ENCODE data around the gene MED26.
A peak's percentile ranks its signal among the peaks of the same experiment; 100 is the strongest.

Gene MED26

DNA sequence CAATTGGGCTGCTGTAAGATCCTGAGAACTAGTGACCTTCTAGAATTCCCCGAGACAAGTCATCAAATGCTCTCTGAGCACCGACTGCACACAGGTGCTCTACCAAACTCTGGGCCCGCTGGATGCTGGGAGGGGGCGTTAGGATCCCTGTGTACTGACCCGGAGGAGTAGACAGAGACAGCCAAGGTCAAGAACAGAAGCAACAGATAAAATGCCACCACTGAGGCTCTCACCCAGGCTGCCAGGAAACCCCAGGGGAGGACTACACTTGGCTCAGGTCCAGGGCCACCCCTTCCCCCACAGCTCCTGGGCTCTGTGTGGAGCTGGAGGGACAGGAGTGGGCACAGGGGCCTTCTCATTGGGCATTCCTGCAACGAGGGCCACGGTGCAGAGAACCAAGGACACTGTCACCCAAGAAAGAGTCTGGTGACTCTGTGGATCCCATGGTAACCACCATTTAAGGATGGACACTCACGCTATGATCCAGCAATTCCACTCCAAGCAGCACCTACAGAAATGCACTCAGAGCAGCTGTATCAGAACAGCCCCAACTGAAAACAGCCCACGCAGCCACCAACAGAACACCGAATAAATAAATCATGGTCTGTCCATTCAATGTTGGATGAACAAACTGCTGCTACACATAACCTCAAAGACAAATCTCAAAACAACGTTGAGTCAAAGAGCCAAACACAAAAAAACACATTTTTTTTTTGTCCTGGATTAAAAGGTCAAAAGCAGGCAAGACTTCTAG lies 39.0 kb downstream of the MED26 start:
- no peak for DNase-seq

DNA sequence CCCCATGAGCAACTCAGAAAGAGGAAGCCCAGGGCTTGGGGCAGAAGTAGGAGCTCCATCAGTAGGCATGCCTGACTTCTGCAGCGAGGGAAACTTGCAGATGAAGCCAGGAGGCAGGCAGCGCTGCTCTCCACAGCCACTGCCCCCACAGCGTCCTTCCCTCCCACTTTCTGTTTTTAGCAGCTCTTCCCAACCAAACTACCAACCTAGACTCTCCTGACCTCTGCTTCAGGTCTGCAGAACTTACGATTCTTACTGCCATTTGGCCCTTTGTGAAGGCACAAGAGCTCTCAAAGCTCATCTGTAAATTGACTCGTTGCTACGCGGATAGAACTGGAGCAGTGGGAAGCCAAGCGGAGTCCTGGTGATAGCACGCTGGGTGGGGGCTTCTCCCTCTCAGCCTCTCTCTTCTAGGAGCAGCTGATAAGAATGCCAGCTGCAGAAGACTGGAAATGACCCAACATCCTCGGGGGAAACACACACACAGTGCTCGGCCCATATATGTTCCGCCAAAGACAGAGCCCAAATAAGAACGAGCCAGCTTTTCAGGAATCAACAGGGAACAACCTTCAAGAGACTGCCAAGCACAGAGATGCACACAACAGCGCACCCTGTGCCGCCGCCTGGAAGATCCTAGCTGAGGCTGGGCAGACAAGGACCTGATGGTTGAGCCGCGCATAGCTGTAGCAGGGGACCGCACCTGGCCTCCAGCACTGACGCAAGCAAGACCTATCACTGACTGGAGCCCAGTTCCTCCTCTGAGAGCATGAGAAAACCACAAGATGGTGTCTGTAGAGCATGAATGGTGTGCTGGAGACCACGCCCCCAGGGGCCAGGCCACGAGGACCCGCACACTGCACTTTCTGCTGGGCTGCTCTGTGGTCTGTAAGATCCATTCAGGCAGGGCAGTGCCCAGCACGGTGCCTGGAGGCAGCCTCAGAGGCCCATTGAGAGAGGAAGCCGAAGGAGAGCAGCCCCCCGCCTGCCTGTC lies 39.9 kb downstream of the MED26 start:
- peak; percentile 41 for DNase-seq

DNA sequence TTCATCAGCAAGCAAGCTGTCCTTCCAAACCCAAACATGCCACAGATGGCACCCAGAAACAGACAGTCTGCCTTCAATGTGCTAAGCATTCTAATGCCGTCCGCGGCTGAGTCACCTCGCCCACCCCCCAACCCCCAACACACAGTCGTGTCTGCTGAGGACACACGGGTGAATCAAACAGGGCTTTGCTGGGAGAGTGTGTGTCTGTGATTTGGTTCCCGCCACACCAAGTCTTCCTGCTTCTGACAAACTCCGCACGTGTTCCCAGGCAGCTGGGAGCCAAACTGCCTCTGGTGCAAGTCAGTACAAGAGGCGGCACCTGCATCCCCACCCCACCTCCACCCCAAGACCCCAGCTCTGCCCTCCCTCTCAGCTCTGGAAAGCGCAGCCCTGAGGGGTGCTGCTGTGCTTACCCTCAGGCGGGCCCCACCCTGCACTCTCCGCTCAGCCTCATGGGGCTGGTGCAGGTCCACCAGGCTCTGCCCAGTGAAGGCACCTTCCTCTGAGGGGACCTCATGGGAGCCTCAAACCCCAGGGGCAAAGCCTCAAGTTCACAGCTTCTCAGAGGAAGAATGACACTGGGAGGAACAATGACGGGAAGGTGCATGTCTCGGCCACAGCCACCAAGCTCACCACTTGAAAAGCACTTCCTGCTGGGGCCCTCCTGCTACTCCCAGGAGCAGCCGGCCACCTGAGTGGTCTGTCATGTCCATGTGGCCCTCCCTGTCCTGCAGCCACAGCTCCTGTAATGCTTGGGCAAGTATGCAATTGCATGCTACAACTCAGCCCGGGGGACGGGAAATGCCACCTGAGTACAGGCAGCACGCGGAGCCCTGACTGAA lies 40.8 kb downstream of the MED26 start:
- peak; percentile 60 for DNase-seq

DNA sequence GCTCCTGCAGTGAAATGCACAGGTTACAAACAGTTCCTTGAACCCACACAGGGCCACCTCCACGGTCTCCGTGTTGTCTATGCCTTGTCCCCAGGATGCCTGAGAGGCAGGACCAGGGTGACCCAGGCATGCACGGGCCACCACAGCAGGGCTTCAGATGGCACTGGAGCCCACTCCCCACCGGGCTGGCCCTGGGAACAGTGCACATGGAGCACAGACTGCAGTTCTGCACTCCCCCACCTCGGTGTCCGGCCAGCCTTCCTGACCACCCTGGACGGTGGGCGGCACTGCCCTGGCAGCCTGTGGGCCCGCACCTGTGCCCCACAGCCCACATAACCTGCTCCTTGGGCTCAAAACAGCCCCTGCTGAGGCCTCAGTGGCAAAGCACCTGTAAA lies 41.5 kb downstream of the MED26 start:
- DNase-seq = no peak

DNA sequence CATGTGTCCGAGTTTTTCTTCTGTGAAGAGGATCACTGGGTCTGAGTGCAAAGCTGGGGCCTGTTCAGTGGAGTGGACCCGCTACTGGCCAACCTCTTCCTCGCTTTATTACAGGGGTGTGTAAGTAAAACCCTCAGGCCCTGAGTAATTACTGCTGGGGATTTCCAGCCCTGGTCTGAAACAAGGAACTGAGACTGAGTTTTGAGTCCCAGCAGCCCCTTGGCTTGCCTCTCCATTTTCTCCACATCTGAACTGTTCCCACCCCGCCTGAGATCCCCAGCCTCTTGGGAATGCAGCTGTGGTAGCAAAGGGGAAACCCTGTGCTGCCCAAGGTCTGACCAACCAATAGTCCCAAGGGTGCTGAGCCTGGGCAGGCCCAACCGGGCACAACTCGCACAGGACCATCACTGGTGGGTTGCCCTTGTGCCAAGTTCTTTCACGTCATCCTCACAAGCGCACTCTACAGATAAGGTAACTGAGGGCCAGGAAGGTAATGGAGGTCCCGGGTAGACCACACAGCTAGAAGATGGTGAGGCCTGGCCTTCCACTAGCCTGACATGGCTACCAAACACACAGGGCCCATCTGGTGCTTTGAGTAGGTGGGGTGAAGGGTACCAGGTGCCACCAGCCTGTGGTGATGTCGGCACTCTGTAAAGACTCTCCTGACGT lies 42.1 kb downstream of the MED26 start:
- DNase-seq = no peak

DNA sequence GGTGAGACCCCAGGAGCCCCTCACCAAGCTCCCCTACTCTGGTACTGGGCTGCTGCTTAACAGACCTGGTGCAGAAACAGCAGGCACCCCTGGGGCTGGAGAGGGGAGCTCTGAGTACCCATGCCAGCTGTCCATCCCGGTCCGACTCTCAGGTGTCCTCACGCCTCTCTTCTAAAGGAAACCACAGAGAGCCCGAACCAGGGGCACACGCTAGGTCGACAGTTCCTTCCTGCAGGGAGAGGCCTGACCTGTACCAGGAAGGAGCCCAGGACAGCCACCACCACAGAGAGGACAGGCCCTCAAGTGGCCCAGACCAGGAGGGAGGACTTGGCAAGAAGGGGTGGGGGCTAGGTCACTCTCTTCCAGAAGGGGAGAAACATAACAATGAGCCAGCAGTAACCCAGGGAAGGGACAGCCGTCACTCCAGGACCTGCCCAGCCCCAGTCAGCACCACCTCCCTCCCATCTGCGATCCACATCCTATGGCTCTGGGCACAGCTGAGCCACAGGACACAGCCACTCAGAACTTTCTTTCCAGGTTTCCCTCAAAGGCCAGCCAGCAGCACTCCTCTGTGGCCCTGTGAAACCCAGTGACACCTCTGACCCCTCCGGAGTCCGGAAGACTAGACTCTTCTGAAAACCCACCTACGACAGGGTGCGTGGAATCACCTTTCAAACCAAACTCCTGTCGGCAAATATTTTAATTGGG lies 42.8 kb downstream of the MED26 start:
- DNase-seq = no peak

DNA sequence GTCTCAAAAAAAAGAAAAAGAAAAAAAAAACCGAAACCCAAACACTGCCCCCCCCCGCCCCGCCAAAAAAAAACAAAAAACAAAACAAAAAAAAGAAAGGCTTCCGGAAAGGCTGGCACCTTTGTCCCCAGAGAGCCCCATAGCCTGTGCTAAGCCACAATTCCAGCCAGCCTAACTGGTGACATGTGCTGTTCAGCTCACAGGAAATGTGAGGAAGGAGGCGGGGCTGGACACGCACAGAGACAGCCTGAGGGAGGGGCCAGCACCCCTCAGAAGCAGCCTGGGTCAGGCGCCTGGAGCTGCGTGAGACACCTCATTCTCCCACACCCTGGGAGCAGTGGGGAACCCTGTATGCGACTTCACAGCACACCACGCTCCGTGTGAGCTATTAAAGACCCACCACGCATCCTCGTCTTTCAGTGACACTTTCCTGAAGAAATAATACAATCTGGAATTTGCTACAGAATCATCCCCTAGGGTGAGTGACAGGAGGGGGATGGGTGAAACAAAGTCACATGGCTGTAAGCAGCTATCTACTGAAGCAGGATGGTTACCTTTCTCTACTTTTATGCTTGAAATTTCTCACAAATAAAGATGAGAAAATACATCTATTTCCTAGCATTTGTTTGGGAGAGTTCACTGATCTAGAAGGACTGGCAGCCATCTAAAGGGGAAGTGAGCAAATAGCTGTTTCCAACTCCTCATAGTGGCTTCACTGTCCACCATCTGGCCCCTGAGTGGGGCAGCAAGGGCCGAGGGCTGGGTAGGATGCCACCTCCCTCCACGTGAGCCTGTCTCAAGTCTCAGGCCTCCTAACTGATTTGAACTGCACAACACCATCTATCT lies 43.5 kb downstream of the MED26 start:
- DNase-seq = peak; percentile 83

DNA sequence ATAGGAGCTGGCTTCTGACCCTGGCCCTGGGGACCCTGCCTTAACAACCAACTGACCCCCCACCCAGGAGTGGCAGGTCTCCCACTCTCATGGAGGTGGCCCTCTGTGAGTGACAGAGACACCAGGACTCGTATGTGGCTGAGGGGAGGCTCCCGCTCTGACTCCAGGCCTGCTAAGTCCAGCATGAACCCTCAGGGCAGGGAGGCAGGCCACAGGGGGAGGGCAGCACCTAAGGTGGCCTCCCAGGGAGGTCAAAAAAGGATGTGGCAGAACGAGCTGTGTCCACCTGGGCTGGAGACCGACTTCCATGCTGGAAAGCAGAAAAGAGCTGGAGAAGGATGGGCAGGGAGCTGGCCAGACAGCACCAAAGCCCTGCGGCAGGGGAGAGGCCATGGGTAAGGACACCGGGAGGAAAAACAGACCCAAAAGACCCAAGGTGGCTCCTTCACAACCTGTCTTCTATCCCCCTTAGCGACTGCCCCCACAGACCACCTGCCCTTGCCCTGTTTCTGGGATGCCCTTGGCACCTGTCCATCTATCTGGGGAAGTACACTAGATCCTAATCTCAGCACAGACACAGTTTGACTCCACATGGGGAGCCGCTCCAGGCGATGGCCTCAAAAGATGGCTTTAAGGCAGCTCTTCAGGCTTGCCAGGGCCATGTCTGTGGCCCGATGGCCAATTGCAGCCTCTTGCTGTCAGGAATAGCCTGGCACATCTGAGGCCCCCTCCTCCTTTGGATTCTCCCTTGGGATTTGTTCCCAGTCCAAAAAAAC lies 45.3 kb downstream of the MED26 start:
- DNase-seq = no peak

DNA sequence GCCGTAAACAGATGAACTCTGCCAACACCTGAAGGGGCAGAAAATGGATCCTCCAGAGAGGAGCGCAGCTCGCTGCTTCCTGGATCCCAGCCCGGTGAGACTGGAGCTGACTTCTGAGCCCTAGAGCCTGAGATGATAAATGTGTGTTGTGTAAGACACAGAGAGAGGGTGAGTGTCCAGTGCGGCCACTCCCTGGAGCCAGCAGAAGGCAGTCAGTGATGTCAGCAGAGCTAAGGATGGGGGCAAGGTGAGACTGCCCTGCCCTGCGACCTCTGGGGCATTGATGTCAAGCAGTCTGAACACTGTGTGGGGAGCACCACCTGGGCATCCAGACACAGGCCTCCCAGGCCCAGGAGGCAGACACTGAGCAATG lies 46.0 kb downstream of the MED26 start:
- DNase-seq = no peak

DNA sequence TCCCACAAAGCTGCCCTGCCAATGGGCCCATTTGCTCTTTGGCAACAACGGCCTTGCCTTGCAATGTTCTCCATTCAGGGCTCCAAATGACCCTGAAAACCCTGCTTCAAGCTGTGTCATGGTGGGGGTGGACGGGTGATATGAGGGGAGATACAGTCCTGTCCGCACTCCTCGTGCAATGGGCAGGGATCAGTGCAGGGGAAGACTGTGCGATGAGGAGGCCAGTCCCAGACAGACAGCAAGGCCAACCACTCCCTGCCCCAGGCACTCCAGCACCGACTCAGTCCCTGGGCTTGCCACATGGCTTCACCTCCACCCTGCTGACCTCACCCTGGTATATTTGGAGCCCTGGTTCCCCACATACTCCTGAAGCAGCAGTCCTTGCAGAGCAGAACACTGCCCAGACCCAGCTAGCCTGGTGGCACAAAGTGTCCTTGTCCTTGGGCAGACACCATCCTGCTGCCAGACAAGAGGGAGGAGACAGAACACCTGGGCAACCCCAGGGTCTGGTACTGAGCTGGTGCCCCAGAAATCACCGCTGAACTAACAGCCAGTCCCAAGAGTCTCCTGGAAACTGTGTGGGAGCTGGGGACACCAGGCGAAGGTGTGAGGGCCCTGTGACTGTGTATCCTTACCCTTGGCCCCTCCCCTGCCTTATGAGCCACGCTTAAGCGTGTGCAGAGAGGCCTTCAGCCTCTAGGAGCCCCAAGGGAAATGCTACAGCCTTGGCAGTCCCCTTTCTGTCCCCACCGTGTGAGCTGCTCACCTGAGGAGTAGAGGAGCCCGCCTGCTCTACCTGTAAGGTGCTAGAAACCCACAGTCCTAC lies 46.6 kb downstream of the MED26 start:
- DNase-seq = no peak

DNA sequence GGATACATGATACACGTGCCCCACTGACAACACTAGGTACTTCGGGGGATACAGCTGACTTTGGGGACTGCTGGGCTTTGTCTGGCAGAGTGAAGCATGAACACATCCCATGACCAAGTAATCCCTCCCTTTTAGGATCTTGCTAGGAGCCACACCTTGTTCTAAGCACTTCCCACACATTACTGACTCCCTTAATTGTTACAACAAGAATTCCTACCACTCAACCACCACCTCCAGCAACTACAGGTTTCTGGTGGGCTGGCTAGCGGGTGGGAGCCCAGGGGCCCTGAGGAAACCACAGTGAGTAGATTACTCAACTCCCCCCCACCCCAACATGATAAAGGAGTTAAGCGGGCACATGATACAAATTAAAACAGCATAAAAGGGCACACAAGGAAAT lies 48.6 kb downstream of the MED26 start:
- DNase-seq = no peak

DNA sequence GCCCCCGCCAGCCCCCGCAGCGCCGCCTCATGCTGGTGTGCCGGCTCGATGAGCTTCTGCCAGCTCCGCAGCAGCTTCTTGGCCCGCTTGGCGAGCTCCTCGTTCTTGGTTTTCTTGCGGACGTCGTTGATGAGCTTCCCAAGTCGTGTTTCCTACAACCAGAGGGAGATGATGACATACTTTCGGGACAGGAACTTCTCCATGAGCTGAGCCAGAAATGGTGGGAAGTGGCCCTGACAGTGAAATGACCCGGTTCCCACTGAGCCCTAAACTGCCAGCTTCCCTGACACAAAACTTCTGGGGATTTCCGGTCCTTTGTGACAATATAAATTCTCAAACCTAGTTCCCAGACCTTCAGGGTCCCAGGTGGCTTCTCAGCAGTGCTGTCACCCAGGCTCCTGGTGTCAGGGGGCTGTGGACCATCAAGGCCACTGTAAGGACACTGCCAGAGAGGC lies 50.4 kb downstream of the MED26 start:
- DNase-seq = no peak

DNA sequence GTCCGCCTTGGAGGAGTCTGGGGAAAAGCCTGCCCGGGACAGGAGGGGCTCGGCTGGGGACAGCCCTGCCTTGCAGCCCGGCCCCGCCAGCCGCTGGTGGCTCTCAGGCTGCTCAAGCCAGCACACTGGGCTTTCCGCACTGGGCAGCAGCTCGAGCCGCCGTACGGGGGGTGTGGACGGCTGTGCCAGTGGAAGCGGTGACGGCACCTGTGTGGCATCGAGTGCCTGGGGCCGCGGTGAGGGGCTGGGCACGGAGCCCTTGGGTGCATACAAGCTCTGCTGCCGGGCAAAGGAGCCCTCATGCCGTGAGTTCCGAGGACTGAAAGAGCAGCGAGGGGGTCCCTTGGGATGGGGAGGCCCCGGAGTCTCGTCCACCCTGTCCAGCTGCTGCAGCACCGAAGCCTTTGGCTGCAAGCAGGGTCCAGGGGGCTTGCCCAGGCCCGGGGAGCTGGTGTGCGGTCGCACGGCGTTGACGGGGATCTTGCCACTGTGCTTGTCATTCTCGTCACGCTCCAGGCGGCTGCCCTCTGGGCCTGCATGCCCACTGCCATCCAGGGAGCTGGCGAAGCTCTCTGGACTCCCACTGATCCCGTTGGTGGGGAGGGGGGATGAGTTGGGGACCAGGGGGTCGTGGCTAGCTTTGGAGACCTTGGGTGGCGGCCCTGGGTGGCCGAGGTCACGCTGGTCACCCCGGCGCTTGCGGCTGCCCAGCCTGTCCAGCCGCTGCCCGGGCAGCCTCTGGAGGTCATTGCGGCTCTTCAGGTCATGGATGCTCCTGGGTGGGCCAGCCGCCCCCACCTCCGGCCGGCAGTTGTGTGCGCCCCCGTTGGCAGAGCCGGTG lies 51.1 kb downstream of the MED26 start:
- DNase-seq = no peak

DNA sequence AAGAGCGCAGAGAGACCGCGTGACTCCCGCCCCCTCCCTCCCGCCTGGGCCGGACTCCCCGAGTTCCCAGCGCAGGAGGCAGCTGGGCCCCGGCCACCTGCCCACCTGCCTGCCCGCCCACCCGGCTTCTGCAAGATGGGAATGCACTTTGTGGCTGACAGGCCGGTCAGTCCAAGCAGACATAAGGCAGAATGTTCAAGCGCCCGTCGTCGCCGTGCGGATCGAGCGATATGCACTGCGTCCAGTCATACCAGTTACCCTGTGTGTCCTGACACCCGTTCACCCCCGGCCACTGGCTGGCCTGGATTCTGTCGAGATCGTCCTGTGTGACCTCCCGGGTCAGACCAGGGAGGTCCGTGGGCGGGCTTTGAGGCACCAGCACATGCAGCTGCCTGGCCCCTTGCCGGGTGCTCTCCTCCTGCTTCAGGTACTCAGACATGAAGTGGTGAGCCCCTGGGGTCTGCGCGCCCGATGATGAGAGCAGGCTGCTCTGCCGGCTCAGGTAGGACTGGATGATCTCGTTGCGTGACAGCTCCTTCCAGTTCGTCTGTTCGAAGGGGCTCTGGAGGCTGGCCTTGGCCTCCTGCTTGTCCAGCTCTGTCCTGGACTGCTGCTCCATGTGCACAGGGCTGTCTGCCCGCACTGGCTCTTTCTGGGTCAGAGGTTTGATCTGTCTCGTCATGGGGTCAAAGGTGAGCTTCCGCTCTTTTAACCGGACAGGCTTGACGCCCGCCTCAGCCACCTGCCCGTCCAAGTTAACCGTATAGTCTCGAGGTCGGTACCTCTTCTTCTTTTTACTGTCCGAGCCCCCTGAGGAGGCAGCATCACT lies 51.9 kb downstream of the MED26 start:
- DNase-seq = no peak

DNA sequence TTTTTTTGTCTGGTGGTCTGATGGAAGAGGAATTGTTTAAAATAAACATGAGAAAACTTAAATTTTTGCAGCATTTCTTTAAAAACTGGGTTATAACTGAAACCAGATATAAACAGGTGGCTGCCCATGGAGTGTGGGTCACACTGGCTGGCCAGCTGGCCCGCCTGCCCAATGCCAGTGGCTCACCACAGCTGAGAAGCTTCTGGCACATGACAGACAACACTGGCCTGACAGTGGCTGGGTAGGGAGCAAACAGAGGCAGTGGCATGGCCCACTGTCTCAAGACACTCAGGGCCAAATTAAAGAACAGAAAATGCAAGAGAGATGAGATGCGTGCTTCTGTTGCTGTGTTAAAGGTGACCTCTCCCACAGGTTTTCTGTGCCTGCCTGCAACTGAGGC lies 52.7 kb downstream of the MED26 start:
- DNase-seq = no peak

DNA sequence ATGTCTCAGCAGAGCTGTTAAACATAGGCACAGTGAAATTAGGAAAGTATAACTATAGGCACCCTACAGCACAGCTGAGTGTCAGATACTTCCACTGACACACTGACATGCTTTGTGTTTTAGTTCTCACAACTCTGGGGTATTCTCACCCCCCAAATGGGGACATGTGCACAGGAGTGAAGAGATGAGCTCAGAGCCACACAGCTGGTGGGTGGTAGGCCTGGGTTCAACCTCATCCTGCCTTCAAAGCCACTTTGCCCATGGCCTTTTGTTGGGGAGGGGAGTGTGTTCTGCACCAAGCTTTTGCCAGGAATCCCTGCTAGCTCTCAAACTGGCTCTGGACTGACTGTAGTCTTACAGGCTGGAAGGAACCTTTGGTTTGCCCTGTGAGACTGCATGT lies 54.1 kb downstream of the MED26 start:
- no peak for DNase-seq

DNA sequence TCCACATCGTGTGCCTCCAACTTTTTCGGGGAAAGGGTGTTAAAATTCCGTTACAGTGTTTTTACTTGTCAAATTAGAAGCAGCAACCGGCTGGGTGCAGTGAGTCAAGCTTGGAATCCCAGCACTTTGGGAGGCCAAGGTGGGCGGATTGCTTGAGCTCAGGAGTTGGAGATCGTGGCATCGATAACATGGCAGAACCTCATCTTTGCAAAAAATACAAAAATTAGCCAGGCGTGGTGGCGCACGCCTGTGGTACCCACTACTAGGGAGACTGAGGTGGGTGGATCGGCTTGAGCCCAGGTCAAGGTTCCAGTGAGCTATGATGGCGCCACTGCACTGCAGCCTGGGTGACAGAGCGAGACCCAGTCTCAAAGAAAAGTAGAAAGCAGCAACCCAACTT lies 54.7 kb downstream of the MED26 start:
- no peak for DNase-seq

Measured in activated naive CD4-positive, alpha-beta T cell treated with anti-CD3 and anti-CD28 coated beads, Interleukin-2, amount 50 U/mL, for 16 hours (primary cell).